ENCODE results near the gene MPND.

Gene MPND

DNA sequence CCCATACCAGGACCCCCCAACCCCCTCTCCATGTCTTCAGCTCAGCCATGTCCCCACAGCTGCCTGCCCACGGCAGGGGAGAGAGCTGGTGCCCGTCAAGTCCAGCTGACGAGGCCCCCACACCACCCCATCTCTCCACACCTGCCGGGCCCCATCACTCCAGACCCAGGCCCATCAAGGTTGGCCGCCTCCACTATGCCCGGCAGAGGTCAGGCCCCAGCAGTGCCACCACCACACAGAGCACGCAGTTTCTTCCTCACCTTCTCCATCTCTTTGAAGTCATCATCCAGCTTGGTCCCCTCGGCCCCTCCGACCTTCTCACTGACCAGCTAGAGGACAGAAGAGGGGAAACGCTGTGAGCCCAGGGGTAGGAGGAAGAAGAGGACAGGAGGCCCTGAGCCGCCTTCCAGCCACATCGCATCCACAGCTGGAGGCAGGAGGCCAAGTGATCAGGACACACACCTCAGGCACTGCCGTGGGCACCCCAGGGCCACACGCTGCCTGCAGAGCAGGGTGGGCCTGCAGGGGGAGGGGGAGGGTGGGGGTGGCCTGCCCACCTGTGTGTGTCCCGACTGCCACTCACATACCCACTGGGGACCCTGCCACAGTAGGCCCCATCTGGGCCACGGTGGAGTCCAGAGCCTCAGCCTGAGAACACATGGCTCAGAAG, 23.4 kb downstream of the MPND start:
- DNase-seq (ENCODE audit: low spot score), result no peak

- no peak for DNase-seq (ENCODE audit: low spot score)
Observed at GRCh38 chr19:4367336-4367723, 24.0 kb downstream of the MPND start.

DNA sequence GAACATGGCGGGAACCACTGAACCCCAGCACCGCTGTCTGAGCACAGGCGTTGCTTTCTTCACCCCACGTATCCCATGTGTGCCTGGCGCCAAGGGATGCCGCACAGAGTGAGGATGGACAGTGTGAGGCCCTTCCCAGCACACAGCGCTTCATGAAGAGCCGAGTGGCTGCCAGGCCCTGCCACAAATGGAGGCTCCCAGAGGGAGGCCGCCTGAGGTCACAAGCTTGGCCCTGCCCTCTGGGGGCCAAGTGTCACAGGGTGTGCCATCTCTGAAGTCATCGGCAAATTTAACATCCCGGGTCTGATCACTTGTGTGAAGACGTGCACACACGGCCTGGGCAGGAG, 24.4 kb downstream of the MPND start:
- no peak for DNase-seq (ENCODE audit: low spot score)

- no peak for DNase-seq (ENCODE audit: low spot score)
Observed at GRCh38 chr19:4368128-4368820, 24.9 kb downstream of the MPND start.

DNA sequence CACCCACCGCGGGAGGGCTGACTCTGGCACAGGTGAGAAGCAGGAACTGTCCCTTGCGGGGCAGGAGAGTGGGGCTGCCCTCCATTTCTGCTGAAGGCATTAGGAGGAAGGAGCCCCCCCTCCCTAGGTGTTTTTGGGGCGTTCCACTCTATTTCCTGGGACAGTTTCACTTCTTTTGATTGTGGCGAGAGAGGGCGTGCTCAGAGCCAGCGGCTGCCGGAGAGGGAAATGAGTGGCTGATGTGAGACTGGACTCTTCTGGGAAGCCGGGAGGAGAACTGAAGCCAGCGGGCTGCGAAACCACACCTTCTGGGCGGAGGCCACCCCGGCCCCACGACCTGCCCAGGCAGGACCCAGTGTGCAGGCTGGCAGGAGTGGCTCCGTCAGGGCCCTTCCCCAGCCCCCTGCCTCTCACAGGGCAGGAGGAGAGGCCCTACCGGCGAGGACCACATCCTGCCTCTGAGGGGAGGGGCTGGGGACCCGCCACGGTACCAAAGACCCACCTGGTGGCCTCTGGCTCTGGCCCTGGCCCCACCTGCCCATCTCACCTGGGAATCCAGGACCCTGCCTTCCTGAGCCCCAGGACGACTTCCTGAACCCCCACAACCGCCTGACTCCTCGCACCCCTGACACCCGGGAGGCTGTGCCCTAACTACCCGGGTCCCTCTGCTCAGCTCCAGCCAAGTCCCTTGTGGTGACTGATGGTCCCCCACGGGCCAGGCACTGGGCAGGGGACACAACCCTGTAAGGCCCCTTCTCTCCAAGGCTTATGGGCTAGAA, 25.9 kb downstream of the MPND start:
- DNase-seq (ENCODE audit: low spot score), result peak; percentile 55

GRCh38 chr19:4369888-4370260, 26.5 kb downstream of the MPND start:
- DNase-seq (ENCODE audit: low spot score), result peak; percentile 63

- DNase-seq (ENCODE audit: low spot score), result no peak
Observed at GRCh38 chr19:4370418-4371041, 27.2 kb downstream of the MPND start.

- no peak for DNase-seq (ENCODE audit: low spot score)
Observed at GRCh38 chr19:4371247-4372164, 28.1 kb downstream of the MPND start.

- no peak for DNase-seq (ENCODE audit: low spot score)
Observed at GRCh38 chr19:4372165-4373012, 29.0 kb downstream of the MPND start.

DNA sequence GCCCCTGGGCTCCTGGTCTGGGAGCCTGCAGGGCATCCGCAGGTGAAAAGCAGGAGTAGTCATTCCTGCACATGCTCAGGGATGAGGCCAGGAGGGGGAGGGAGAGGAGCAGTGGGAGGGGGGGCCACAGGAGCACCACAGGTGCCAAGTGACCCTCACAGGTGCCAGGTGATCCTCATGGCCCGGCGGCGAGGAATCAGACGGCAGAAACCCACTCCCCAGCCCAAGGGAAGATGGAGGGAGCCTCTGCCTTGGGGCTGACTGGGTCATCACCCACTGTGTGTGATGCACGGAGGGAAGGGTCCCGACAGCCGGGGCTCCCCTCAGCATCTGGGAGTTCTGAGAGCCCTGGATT, 29.6 kb downstream of the MPND start:
- no peak for DNase-seq (ENCODE audit: low spot score)

DNA sequence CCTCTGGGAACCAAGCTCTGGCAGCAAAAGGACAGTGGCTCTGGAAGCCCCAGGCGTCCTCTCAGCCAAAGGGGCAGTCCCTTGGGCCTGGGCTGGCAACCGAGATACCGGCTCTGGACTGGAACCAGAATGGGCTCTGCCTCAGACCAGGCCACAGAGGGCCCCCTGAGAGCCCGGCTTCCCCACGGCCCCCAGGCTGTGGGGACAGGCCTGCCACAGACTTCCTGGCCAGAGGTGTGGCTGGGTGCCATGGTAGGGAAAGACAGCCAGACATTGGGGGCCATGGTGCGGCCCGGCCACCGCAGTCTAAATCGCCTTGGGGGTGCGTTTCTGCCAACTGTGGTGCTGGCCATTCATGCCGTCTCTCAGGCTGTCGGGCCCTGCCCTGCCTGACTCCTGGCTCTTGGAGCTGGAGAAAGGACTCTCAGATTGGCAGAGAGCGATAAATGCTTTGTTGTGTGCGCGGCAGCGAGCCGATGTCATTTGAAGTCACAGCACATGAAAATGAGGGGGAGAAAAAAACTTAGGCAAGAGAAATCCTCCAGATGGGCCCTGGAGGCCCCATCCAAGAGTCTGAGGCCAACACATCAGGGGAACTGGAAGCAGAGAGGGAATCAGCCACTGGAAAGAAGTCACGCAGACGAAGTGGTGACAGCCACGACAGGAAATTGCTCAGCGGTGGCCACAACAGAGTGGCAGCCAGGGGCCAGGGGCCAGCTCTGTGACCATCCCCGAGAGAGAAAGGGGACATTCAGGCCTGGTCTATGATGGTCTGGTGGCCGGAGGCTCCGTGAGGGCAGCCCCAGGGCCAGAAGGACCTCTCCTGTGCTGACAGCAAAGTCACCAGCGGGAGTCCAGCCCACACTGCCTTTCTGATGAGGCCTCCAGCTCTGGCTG, 30.5 kb downstream of the MPND start:
- no peak for DNase-seq (ENCODE audit: low spot score)

GRCh38 chr19:4374498-4375163, 31.3 kb downstream of the MPND start:
- no peak for DNase-seq (ENCODE audit: low spot score)

DNA sequence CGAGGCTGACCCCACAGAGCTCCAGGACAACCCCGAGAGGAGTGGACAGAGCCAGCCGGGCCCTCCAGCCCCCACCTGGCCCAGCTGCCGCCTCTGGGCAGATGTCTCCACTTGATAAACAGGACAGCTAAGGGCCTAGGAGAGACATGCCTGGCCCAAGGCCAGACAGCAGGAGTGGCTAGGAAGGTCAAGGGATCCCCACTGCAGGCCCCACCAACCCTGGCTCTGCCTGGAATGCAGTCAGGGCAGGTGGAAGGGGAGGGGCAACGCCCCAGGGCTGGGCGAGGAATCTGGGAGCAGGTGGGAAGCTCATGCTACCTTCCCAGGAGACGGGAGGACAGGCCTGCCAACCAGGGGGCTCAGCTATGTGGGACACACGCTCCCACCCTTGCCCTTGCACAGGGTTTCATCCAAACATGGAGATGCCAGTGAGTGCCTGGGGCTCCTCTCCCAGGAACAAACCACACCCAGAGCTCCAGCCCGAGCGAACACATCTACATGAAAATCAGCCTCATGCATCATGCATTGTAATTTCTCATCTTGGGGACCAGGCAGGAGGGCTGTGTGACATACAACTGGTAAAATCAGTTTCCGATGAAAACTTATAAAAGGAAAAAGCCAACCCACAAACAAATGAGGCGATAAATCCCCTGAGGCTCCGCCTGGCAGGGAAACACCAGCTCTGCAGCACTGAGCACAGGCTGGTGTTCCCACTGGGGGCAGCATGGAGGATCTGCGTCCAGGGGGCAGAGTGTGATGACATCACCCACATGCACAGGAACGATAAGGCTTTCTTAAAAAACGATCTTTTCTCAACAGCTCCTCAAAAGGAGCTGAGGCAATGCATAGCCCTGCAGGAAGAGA, 32.0 kb downstream of the MPND start:
- peak; percentile 68 for DNase-seq (ENCODE audit: low spot score)

DNA sequence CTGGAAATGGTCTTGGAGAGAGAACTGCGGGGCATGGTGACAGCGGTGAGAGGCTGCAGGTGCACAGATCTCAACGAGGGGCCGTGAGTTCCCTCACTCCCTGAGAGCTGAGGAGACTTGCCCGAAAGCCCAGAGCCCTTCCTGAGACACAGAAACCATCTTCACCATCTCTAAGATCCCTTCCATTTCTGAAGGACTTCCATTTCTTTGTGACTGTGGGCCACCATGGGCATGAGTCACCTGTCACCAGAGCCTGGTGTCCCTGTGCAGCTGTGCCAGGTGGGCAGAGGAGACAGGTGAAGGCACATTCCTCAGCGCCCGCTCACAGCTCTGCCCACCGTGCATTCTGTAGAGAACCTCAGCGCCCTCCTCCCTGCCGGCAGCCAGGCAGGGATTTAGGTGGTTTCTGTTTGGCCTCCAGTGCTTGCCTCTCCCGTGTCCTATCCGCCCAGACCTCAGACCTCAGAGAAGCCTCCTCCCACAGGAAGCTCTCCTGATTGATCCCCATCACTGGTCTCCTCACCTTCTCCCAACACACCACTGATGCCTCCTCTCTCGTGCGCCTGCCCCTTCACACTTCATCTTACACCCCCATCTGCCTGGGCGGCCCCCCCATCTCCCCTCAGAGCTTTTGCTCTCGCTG, 32.8 kb downstream of the MPND start:
- no peak for DNase-seq (ENCODE audit: low spot score)

DNA sequence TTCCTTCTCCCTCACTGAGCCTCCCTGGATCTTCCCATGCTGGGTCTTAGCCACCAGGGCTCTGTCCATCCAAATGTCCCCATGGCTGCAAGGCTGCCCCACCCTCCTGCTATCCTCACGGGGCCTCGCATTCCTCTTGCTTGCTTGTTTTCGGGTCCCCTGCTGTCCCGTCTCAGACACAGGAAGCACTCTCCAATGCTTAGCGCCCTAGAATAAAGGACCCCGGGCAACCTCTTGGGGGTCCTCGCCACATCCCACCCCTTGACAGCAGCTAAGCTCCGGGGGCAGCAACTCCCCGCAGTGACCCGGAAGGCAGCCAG, 33.3 kb downstream of the MPND start:
- no peak for DNase-seq (ENCODE audit: low spot score)

DNA sequence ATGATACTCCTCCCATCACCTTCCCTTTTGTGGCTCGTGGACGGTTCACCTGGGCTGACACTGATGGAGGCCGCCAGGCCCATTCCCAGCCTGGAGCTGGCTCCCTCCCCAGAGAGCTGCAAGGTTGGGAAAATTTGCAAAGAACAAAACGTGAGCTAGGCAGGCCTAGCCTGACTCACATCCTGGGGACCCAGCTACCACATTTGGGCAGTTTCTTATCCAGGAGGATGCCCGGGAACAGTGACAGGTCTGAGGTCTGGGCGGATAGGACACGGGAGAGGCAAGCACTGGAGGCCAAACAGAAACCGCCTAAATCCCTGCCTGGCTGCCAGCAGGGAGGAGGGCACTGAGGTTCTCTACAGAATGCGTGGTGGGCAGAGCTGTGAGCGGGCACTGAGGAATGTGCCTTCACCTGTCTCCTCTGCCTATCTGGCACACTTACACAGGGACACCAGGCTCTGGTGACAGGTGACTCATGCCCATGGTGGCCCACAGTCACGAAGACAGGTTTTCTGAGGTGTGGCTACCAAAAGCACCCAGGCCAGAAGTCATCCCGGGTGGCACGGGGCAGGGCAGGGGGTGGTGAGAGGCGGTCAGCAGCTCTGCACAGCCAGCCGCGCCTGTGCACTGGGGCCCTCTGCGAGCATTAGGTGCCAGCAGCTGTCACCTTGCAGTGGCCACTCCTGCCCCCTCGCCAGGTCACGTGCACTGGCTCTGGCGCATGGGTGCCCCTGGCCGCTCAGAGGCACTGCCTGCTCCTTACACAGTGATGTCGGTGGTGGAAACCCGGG, 33.8 kb downstream of the MPND start:
- DNase-seq (ENCODE audit: low spot score), result no peak

DNA sequence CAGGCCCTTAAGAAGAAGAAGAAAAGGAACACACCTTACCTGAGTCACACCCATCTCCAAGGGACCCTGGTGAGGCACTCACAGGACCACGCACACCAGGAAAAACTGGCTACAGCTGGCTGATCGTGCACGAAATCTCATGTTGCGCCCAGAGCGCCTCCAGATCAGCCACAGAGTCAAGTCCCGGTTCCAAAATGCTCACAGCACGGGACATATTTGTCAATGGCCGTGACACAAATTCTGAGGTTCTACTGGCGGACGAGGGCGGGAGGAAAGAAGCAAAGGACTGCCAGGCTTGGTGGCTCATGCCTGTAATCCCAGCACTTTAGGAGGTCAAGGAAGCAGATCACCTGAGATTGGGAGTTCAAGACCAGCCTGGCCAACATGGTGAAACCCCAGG, 35.5 kb downstream of the MPND start:
- DNase-seq (ENCODE audit: low spot score), result no peak
